DOHH2 (cell line): ENCODE data around the gene SH3GL1.
A peak's percentile ranks its signal among the peaks of the same experiment; 100 is the strongest.

ENCODE experiments used
- H3F3A ChIP-seq: fragments of 200-600 bp; sonication (generic), shearing (Covaris generic); 2 replicates; pipeline ENCODE4 v1.6.0; 2016; ENCODE audit warnings: antibody characterized with exemption, mild to moderate bottlenecking; ENCODE audit not compliant: control insufficient read depth, insufficient read depth
- H3K27ac ChIP-seq: fragments of 200-600 bp; sonication (generic); 2 replicates; pipeline ENCODE4 v1.5.1; 2014; ENCODE audit warnings: low read depth, mild to moderate bottlenecking, low read length, moderate library complexity
- H3K27me3 ChIP-seq: fragments of 200-600 bp; sonication (generic); 2 replicates; pipeline ENCODE4 v1.6.1; 2014; ENCODE audit warnings: mild to moderate bottlenecking, low read length, mixed read lengths; ENCODE audit not compliant: control insufficient read depth
- H3K36me3 ChIP-seq: fragments of 200-600 bp; sonication (generic); 2 replicates; pipeline ENCODE4 v1.6.1; 2014; ENCODE audit warnings: mild to moderate bottlenecking, low read length, moderate library complexity, mixed read lengths; ENCODE audit not compliant: control insufficient read depth
- H3K4me1 ChIP-seq: fragments of 200-600 bp; sonication (generic); 2 replicates; pipeline ENCODE4 v1.6.1; 2014; ENCODE audit warnings: mild to moderate bottlenecking, low read length, mixed read lengths; ENCODE audit not compliant: control insufficient read depth
- H3K4me2 ChIP-seq: fragments of 200-600 bp; sonication (generic); 2 replicates; pipeline ENCODE4 v1.6.0; 2014; ENCODE audit warnings: mild to moderate bottlenecking, low read length, moderate library complexity
- H3K4me3 ChIP-seq: fragments of 200-600 bp; sonication (generic); 2 replicates; pipeline ENCODE4 v1.5.1; 2014; ENCODE audit warnings: mild to moderate bottlenecking, low read length, mixed read lengths
- H3K79me2 ChIP-seq: fragments of 200-600 bp; sonication (generic); 2 replicates; pipeline ENCODE4 v1.6.1; 2014; ENCODE audit warnings: mild to moderate bottlenecking, low read length, mixed read lengths; ENCODE audit not compliant: control insufficient read depth
- H3K9me2 ChIP-seq: fragments of 200-600 bp; sonication (generic); replicated peaks from 2 replicates; pipeline ENCODE4 v1.6.1; 2014; ENCODE audit warnings: mild to moderate bottlenecking, low read length, mixed read lengths; ENCODE audit not compliant: control insufficient read depth
- H3K9me3 ChIP-seq: fragments of 200-600 bp; sonication (generic); 2 replicates; pipeline ENCODE4 v1.6.1; 2014; ENCODE audit warnings: antibody characterized with exemption, low read length, mixed read lengths; ENCODE audit not compliant: control insufficient read depth, insufficient read depth
- H4K20me1 ChIP-seq: fragments of 200-600 bp; sonication (generic); 2 replicates; pipeline ENCODE4 v1.6.0; 2014; ENCODE audit warnings: low read depth, mild to moderate bottlenecking, antibody characterized with exemption, low read length, moderate library complexity; ENCODE audit not compliant: control insufficient read depth, insufficient read depth
- CTCF ChIP-seq: fragments of 200-600 bp; sonication (generic); IDR thresholded peaks from one replicate; pipeline ENCODE4 v1.5.1; 2014; ENCODE audit warnings: antibody characterized with exemption, mild to moderate bottlenecking, low read depth, low read length; ENCODE audit not compliant: poor library complexity, severe bottlenecking
- EZH2phosphoT487 ChIP-seq: fragments of 200-600 bp; sonication (generic); IDR thresholded peaks from 2 replicates; pipeline ENCODE4 v1.6.1; 2017; ENCODE audit warnings: borderline replicate concordance, mild to moderate bottlenecking, antibody characterized with exemption, low read length, moderate library complexity, mixed read lengths

The SH3GL1 gene

DNA sequence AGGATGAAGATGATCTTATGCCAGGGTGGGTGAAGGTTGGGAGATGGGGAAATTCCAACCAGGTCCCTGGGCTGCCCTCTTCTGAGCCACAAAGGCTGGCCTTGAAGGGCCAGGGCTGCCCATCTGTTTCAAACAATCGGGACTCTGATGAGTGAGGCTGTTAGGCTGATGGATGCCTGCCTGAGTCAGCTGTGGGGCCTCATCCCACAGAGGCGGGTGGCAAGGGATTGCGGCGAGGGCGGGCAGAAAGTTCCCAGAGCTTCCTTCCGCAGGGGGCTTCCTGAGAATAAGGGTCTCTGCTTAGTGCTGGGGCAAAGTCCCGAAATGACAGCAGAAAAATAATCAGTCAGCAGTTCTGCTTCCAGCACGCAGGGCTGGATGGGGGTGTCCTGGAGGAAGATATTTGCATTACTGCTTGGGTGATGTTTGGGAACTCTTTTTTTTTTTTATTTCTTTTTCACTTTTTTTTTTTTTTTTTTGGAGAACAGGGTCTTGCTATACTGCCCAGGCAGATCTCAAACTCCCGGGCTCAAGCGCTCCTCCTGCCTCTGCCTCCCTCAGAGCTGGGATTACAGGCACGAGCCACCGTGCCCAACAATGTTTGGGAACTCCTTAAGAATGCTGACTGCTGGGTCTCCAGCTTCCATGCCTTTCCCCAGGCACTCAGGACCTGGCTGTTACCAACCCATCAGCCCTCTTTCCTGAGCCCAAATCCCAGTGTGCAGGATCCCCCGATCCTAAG lies 14.1 kb downstream of the SH3GL1 start:
- TF ChIP-seq EZH2phosphoT487 (no peak), CTCF (no peak)
- no peak overlapping the region for H3K27ac ChIP-seq
- H4K20me1 ChIP-seq = peaks cover 14% of the 10 kb centered on the region
- peaks cover 12% of the 10 kb centered on the region for H3K4me1 ChIP-seq
- H3F3A ChIP-seq = no peaks in the 10 kb centered on the region
- peaks cover 17% of the 10 kb centered on the region for H3K36me3 ChIP-seq
- H3K4me3 ChIP-seq = no peak overlapping the region
- H3K4me2 ChIP-seq = no peak overlapping the region
- no peaks in the 10 kb centered on the region for H3K27me3 ChIP-seq
- H3K79me2 ChIP-seq = peaks cover 71% of the 10 kb centered on the region
- no peaks in the 10 kb centered on the region for H3K9me2 ChIP-seq
- H3K9me3 ChIP-seq = no peaks in the 10 kb centered on the region

DNA sequence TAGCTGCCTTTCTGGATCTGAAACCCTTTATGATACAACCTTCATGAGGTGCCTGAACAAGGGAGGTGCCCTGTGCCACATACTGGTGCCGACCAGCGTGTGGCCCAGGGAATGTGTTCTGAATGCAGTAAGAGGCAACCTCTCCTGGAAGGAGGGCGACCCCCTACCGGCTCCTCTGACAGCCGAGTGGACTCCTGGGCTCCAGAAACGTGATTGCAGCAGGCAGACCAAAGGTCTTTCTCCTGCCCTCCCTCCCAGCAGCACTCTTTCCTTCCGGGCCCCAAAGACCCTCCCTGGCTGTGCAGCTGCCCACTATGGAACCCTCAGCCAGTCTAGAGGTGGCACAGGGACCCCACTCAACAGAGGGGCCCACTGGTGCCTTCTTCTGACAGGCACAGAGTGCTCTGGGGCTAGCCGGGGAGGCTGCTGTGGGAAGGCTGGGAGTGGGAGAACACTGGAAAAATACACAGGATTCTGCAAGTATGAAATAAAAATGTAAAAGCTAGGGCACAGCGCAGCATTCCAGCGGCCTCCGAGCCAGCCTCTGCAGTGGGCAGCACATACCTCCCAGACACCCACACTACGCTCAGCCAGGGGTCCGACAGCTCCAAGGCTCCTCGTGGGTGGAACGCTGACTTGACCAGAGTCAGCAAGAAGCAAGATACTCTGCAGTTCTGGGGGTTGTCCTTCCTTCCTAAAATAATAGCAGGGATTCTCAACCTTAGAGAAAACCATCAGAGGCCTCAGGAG lies 14.9 kb downstream of the SH3GL1 start:
- H3K27me3 ChIP-seq = no peaks in the 10 kb centered on the region
- peaks cover 10% of the 10 kb centered on the region for H4K20me1 ChIP-seq
- peaks cover 5% of the 10 kb centered on the region for H3F3A ChIP-seq
- H3K9me3 ChIP-seq = no peaks in the 10 kb centered on the region
- H3K4me1 ChIP-seq = peaks cover 19% of the 10 kb centered on the region
- H3K27ac ChIP-seq = no peak overlapping the region
- TF ChIP-seq EZH2phosphoT487 (no peak), CTCF (no peak)
- no peaks in the 10 kb centered on the region for H3K9me2 ChIP-seq
- H3K4me2 ChIP-seq = no peak overlapping the region
- H3K36me3 ChIP-seq = peaks cover 15% of the 10 kb centered on the region
- no peak overlapping the region for H3K4me3 ChIP-seq
- peaks cover 70% of the 10 kb centered on the region for H3K79me2 ChIP-seq

DNA sequence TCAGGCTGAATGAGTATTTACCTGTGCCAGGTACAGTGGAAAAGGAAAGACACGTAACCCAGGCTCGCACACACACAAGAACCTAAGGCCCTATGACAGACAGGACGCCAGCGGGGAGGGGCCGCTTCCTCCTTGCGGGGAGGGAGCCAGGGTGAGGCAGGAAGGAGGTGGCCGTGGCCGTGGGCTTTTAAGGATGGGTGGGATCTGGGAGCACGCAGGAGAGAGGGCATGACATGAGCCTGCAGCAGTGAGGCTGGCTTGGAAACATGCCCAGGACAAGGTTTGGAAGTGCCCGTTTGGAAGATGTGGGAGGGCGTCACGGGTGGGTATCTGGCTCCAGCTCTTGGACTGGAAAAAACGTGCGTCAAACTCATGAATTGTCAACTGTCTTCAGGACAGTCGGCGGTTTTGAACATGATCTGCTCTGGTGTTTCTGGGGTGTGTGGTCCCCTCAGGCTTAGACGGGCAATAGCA lies 20.1 kb downstream of the SH3GL1 start:
- H3K4me3 ChIP-seq = peak overlapping the region; percentile 52
- H3K79me2 ChIP-seq = peaks cover 80% of the 10 kb centered on the region
- no peaks in the 10 kb centered on the region for H3K27me3 ChIP-seq
- peak overlapping the region; percentile 27 for H3K27ac ChIP-seq
- no peaks in the 10 kb centered on the region for H3K9me3 ChIP-seq
- no peaks in the 10 kb centered on the region for H3K9me2 ChIP-seq
- H3K36me3 ChIP-seq = peaks cover 2% of the 10 kb centered on the region; the same call in 1 of the 2 replicates
- H3K4me2 ChIP-seq = peak overlapping the region; percentile 66
- H3F3A ChIP-seq = peaks cover 7% of the 10 kb centered on the region
- H4K20me1 ChIP-seq = peaks cover 22% of the 10 kb centered on the region
- TF ChIP-seq CTCF = no peak
- no peak for TF ChIP-seq EZH2phosphoT487
- peaks cover 62% of the 10 kb centered on the region for H3K4me1 ChIP-seq
